Smooth muscle cell (in vitro differentiated cells): ENCODE measurements around the gene HDAC10. TPM values are rescaled to one million over a fixed set of nuclear protein-coding genes. Genes with fewer than 3 reads are reported as not detected.

Experiments used
- DNase-seq: peaks from one replicate; lab custom pipeline; 2025; ENCODE audit not compliant: unreplicated experiment; lab: John Stamatoyannopoulos, UW
- H2AFZ ChIP-seq: fragments of 200-600 bp; sonication (generic); 2 replicates; pipeline ENCODE4 v1.6.0; 2016; ENCODE audit warnings: antibody characterized with exemption, low read depth, mild to moderate bottlenecking
- H3F3A ChIP-seq: fragments of 200-600 bp; sonication (generic); 2 replicates; pipeline ENCODE4 v1.6.0; 2017; ENCODE audit warnings: antibody characterized with exemption, low read depth
- H3K27ac ChIP-seq: fragments of 200-600 bp; sonication (generic); 2 replicates; pipeline ENCODE4 v1.5.1; 2016; ENCODE audit warnings: low read depth, mild to moderate bottlenecking
- H3K27me3 ChIP-seq: fragments of 200-600 bp; sonication (generic); 2 replicates; pipeline ENCODE4 v1.6.1; 2016; ENCODE audit warnings: low read depth, mild to moderate bottlenecking
- H3K36me3 ChIP-seq: fragments of 200-600 bp; sonication (generic); 2 replicates; pipeline ENCODE4 v1.5.1; 2016; ENCODE audit warnings: low read depth
- H3K4me1 ChIP-seq: fragments of 200-600 bp; sonication (generic); 2 replicates; pipeline ENCODE4 v1.5.1; 2016; ENCODE audit warnings: low read depth
- H3K4me2 ChIP-seq: fragments of 200-600 bp; sonication (generic); 2 replicates; pipeline ENCODE4 v1.6.0; 2016; ENCODE audit warnings: mild to moderate bottlenecking
- H3K4me3 ChIP-seq: fragments of 200-600 bp; sonication (generic); 2 replicates; pipeline ENCODE4 v1.5.1; 2016; ENCODE audit warnings: mild to moderate bottlenecking
- H3K79me2 ChIP-seq: fragments of 200-600 bp; sonication (generic); 2 replicates; pipeline ENCODE4 v1.6.0; 2016; ENCODE audit warnings: low read depth, mild to moderate bottlenecking
- H3K9ac ChIP-seq: fragments of 200-600 bp; sonication (generic); 2 replicates; pipeline ENCODE4 v1.6.0; 2016; ENCODE audit warnings: low read depth
- H3K9me3 ChIP-seq: fragments of 200-600 bp; sonication (generic); replicated peaks from 2 replicates; pipeline ENCODE4 v1.5.1; 2016; ENCODE audit warnings: low read depth
- H4K20me1 ChIP-seq: fragments of 200-600 bp; sonication (generic); 2 replicates; pipeline ENCODE4 v1.6.0; 2016; ENCODE audit warnings: low read depth
- CTCF ChIP-seq: fragments of 200-600 bp; sonication (generic); IDR thresholded peaks from 2 replicates; pipeline ENCODE4 v1.5.1; 2017; ENCODE audit warnings: borderline replicate concordance, mild to moderate bottlenecking, antibody characterized with exemption; ENCODE audit not compliant: insufficient read depth, poor library complexity, severe bottlenecking
- WGBS: methylation state at CpG from one replicate; pipeline ENCODE4 v1.1.7; 2016; ENCODE audit warnings: low lambda C conversion rate; 5-methylcytosine and 5-hydroxymethylcytosine counted together
- polyA plus RNA-seq: library from polyadenylated mRNA; unstranded; fragments of >200 nt; fragmentation: Nextera tagmentation; extraction: Ambion mirVana; gene quantifications from 2 replicates; pipeline ENCODE4 v1.2.1, GENCODE V29; 2016
- total RNA-seq: library from RNA; depleted of rRNA; stranded (reverse); fragments of >200 nt; gene quantifications from 2 replicates; pipeline ENCODE4 v1.2.3, GENCODE V29; 2014

Gene HDAC10
- total and polyA plus RNA-seq, 2 experiments from 2014 or later: 9.5 to 15.7 TPM

DNA sequence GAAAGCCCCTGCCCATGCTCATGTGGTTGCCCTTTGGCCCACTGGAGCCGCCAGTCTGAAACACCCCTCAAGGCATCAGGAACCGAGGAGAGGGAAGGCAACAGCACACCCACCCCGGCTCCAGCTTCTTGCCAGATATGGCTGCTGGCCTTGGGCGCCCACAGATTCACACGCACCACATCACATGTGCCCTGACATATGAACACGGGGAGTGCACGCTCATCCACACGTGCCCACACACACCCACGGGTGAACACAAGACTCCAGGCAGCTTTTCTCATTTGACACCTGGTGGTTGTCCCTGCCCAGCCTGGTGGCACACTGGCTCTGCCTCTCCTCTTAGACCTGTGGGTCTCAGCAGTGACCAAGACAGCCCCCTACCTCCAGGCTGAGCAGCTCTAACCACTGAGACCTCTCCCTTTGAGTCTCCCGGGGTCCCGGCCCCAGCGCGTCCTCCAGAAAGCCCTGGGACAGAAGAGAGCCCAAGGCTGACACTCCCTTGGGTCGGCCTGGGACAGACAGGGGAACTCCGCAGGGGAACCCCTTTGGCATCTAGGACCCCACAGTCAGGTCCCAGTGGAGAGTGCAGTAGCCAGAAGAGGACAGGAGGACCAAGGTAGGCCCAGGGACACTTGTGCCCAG is 13.2 kb upstream of the HDAC10 start:
- 90% methylated on average over 15 of the region's 15 CpGs for WGBS
- no peak for TF ChIP-seq CTCF
- peaks cover 8% of the 10 kb centered on the region for H3K4me1 ChIP-seq

DNA sequence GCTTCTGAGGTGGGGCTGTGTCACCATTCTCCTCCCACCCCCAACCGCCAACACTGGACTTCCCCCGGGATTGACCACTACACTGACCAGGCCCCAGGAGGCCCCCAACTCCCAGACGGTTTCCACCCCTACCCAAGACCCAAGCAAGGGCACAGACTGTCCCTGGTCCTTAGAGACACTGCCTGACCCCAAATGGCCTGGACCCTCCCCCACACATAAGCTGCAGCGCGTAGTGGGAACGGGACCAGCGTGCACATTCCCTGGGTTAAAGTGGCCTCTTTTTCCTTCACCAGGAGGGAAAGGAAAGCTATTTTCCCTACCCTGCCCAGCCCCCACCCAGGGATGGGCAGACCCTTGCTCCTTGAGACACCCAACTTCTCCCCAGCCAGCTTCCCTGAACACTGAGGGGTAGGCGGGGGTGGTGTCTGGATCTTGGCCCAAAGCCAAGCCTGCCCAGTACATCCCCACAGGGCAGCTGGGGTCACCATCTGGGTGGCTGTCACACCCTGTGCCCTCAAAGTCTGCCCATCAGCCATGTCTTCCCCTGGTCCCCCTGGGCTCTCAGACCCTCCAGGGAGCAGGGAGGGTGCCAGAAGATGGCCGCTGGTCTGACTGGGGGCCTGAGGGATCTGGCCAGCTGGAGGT is 12.0 kb upstream of the HDAC10 start:
- no peaks in the 10 kb centered on the region for H3K36me3 ChIP-seq
- H3F3A ChIP-seq: no peaks in the 10 kb centered on the region
- no peak for TF ChIP-seq CTCF
- H3K27me3 ChIP-seq: peaks cover 21% of the 10 kb centered on the region
- peaks cover 8% of the 10 kb centered on the region for H3K4me1 ChIP-seq
- H2AFZ ChIP-seq: no peak overlapping the region
- no peak for DNase-seq
- peaks cover 4% of the 10 kb centered on the region for H3K79me2 ChIP-seq
- H3K9ac ChIP-seq: no peak overlapping the region
- H3K4me2 ChIP-seq: no peak overlapping the region
- H4K20me1 ChIP-seq: peaks cover 4% of the 10 kb centered on the region
- no peaks in the 10 kb centered on the region for H3K9me3 ChIP-seq
- no peak overlapping the region for H3K27ac ChIP-seq
- no peak overlapping the region for H3K4me3 ChIP-seq
- 83% methylated on average over 9 of the region's 9 CpGs for WGBS

More for the DNA sequence above, 13.2 kb upstream of the HDAC10 start:
- Histone ChIP-seq H3K79me2 (peaks cover 3% of the 10 kb centered on the region), H3K36me3 (no peaks in the 10 kb centered on the region), H3K9me3 (no peaks in the 10 kb centered on the region), H3K9ac (no peak overlapping the region), H3K4me2 (no peak overlapping the region), H2AFZ (no peak overlapping the region), H3K27me3 (peaks cover 26% of the 10 kb centered on the region), H3F3A (no peaks in the 10 kb centered on the region), H4K20me1 (peaks cover 10% of the 10 kb centered on the region), H3K4me3 (no peak overlapping the region), H3K27ac (no peak overlapping the region)
- no peak for DNase-seq

GRCh38 chr22:50262460-50262911 is 11.4 kb upstream of the HDAC10 start:
- H3K27me3 ChIP-seq: peaks cover 15% of the 10 kb centered on the region
- DNase-seq: no peak
- H3K79me2 ChIP-seq: peaks cover 4% of the 10 kb centered on the region

More at GRCh38 chr22:50262460-50262911, 11.4 kb upstream of the HDAC10 start:
- Histone ChIP-seq H3K9me3 (no peaks in the 10 kb centered on the region), H3K4me3 (no peak overlapping the region), H3K4me2 (no peak overlapping the region), H3K27ac (no peak overlapping the region), H3K4me1 (peaks cover 8% of the 10 kb centered on the region), H4K20me1 (no peaks in the 10 kb centered on the region), H3F3A (no peaks in the 10 kb centered on the region), H3K36me3 (no peaks in the 10 kb centered on the region), H2AFZ (no peak overlapping the region), H3K9ac (no peak overlapping the region)
- WGBS: 76% methylated on average over 7 of the region's 7 CpGs
- TF ChIP-seq CTCF: no peak
